HepG2 (cell line): ENCODE results near the gene TANGO2. TPM values are rescaled to one million over a fixed set of nuclear protein-coding genes. Genes with fewer than 3 reads are reported as not detected.

ENCODE experiments used
- ATAC-seq: fragments of 200-7000 bp; cut with Tn5 transposase; 3 replicates; pipeline ENCODE4 v1.9.1; 2020; ENCODE audit warnings: mild to moderate bottlenecking, moderate library complexity
- BruUV-seq: library from RNA; stranded (reverse); fragments of 400-500 nt; replicated peaks from 2 replicates; lab custom pipeline; 2021; lab: Mats Ljungman, UMichigan
- CTCF ChIA-PET: fragments of 300-600 bp; formaldehyde crosslinking; extraction: SDS; loops from one replicate; lab custom pipeline; 2021; ENCODE audit warnings: low total read pairs, inconsistent platforms, low intra/inter-chr PET ratio; lab: Yijun Ruan, JAX
- POLR2A ChIA-PET: fragments of 350-600 bp; sonication (Branson Sonifier 250); formaldehyde crosslinking; loops from one replicate; lab custom pipeline; 2020; ENCODE audit warnings: antibody characterized with exemption, inconsistent platforms; lab: Yijun Ruan, JAX
- DNase-seq: peaks from one replicate; pipeline ENCODE4 v3.0.0-alpha.2; 2015; ENCODE audit warnings: low spot score
- FAIRE-seq: peaks from 3 replicates; lab custom pipeline; 2011; peaks lifted over from hg19 to GRCh38; lab: Jason Lieb, UNC
- H2AFZ ChIP-seq: one replicate; pipeline ENCODE4 v1.6.1; 2011; ENCODE audit warnings: low read length, inconsistent platforms
- H3K27ac ChIP-seq: fragments of 300-600 bp; 3 replicates; pipeline ENCODE4 v1.8.0; 2011; ENCODE audit warnings: mixed run types, mild to moderate bottlenecking, mixed read lengths, low read length, inconsistent platforms; ENCODE audit not compliant: insufficient read depth; ENCODE audit errors: extremely low read length
- H3K27me3 ChIP-seq, 2 experiments: fragments of 200-600 bp in 1 of 2; 2 replicates in 1 of 2; 3 replicates in 1 of 2; pipeline versions ENCODE4 v1.6.0 to v1.8.0; 2011; ENCODE audit warnings: low read length in 2 of 2, mild to moderate bottlenecking in 2 of 2, moderate library complexity in 2 of 2, inconsistent platforms in 1 of 2; ENCODE audit not compliant: insufficient read depth in 2 of 2, control insufficient read depth in 1 of 2
- H3K36me3 ChIP-seq, 2 experiments: fragments of 200-600 bp in 1 of 2; replicated peaks in 1 of 2; 2 replicates in 1 of 2; 3 replicates in 1 of 2; pipeline versions ENCODE4 v1.5.1 to v1.8.0; 2011; ENCODE audit warnings: low read length in 2 of 2, inconsistent platforms in 1 of 2; ENCODE audit not compliant: insufficient read depth in 2 of 2, control insufficient read depth in 1 of 2
- H3K4me1 ChIP-seq: 2 replicates; pipeline ENCODE4 v1.5.1; 2012; ENCODE audit warnings: low read length, inconsistent platforms; ENCODE audit not compliant: insufficient read depth
- H3K4me2 ChIP-seq: 2 replicates; pipeline ENCODE4 v1.6.0; 2011; ENCODE audit warnings: low read depth, low read length, inconsistent platforms
- H3K4me3 ChIP-seq, 3 experiments: fragments of 200-600 bp in 1 of 3; sonication (generic), shearing (Covaris generic) in 1 of 3; replicated peaks in 1 of 3; 2 replicates each; pipeline ENCODE4 v1.5.1; 2011 to 2016; ENCODE audit warnings: low read length in 3 of 3, inconsistent platforms in 2 of 3, low read depth in 2 of 3, mild to moderate bottlenecking in 2 of 3, control low read depth in 1 of 3, mixed read lengths in 1 of 3; ENCODE audit not compliant: insufficient read depth in 1 of 3
- H3K79me2 ChIP-seq: one replicate; pipeline ENCODE4 v1.6.1; 2011; ENCODE audit warnings: low read length, inconsistent platforms; ENCODE audit not compliant: insufficient read depth
- H3K9ac ChIP-seq: 2 replicates; pipeline ENCODE4 v1.6.0; 2011; ENCODE audit warnings: mild to moderate bottlenecking, low read depth, low read length, inconsistent platforms; ENCODE audit not compliant: insufficient read depth
- H3K9me3 ChIP-seq: 2 replicates; pipeline ENCODE4 v1.5.1; 2012; ENCODE audit warnings: mild to moderate bottlenecking, low read length
- H4K20me1 ChIP-seq: 2 replicates; pipeline ENCODE4 v1.6.0; 2011; ENCODE audit warnings: inconsistent platforms, mild to moderate bottlenecking, low read length, moderate library complexity; ENCODE audit not compliant: insufficient read depth
- AGO2 ChIP-seq: fragments of 200-400 bp; formaldehyde crosslinking; optimal IDR thresholded peaks from 2 replicates; pipeline ENCODE3; 2017; ENCODE audit warnings: mild to moderate bottlenecking, low read depth, low read length, moderate library complexity
- WGBS: methylation state at CpG from one replicate; pipeline ENCODE4 v1.1.6; 2017; ENCODE audit warnings: low lambda C conversion rate; 5-methylcytosine and 5-hydroxymethylcytosine counted together
- in situ Hi-C: cut with HindIII; loops from 2 replicates; pipeline ENCODE4 v1.10.0; 2017; ENCODE audit warnings: low pct_unique_long_range_greater_than_20kb; ENCODE audit not compliant: extremely low pct_ligation_motif_present
- intact Hi-C: fragments of 100-400 bp; cut with micrococcal nuclease; formaldehyde crosslinking; loops from one replicate; pipeline ENCODE4 v1.10.0; 2022; ENCODE audit not compliant: unreplicated experiment
- polyA plus RNA-seq, 8 experiments: library from polyadenylated mRNA; depleted of rRNA in 3 of 8; stranded (reverse) in 7 of 8; unstranded in 1 of 8; fragments of >200 nt; fragmentation: Illumina TruSeq in 4 of 8; extraction: Trizol in 4 of 8; gene quantifications; 2 replicates each; pipeline versions ENCODE4 v1.2.1 to v1.2.3, GENCODE V29; 2011 to 2016; ENCODE audit warnings: low read depth in 4 of 8, missing spikeins in 1 of 8, mixed read lengths in 1 of 8; ENCODE audit not compliant: insufficient read depth in 1 of 8
- total RNA-seq, 5 experiments: library from RNA; depleted of rRNA; stranded (reverse); fragments of >200 nt; fragmentation: Illumina TruSeq; extraction: Trizol; gene quantifications; 2 replicates each; pipeline ENCODE4 v1.2.3, GENCODE V29; 2016; ENCODE audit warnings: low read depth in 1 of 5
- TF ChIP-seq, protein P1 (sequence below): sonication (generic); formaldehyde crosslinking; IDR thresholded peaks from 2 replicates; pipeline ENCODE4 v1.5.0; 2020; ENCODE audit warnings: missing genetic modification reagents
- TF ChIP-seq, protein P2 (sequence below): sonication (generic); formaldehyde crosslinking; conservative IDR thresholded peaks from 2 replicates; pipeline ENCODE4 v1.8.1; 2023; ENCODE audit warnings: missing genetic modification reagents
- TF ChIP-seq, protein P3 (sequence below): sonication (generic); formaldehyde crosslinking; IDR thresholded peaks from 2 replicates; pipeline ENCODE4 v1.4.0; 2020; ENCODE audit warnings: missing genetic modification reagents

The TANGO2 gene
- total and polyA plus RNA-seq, 2 of the 13 experiments (the other 11 are each of a cell fraction or from before 2014, with no cell fraction given) = 12.9 to 14.8 TPM

DNA sequence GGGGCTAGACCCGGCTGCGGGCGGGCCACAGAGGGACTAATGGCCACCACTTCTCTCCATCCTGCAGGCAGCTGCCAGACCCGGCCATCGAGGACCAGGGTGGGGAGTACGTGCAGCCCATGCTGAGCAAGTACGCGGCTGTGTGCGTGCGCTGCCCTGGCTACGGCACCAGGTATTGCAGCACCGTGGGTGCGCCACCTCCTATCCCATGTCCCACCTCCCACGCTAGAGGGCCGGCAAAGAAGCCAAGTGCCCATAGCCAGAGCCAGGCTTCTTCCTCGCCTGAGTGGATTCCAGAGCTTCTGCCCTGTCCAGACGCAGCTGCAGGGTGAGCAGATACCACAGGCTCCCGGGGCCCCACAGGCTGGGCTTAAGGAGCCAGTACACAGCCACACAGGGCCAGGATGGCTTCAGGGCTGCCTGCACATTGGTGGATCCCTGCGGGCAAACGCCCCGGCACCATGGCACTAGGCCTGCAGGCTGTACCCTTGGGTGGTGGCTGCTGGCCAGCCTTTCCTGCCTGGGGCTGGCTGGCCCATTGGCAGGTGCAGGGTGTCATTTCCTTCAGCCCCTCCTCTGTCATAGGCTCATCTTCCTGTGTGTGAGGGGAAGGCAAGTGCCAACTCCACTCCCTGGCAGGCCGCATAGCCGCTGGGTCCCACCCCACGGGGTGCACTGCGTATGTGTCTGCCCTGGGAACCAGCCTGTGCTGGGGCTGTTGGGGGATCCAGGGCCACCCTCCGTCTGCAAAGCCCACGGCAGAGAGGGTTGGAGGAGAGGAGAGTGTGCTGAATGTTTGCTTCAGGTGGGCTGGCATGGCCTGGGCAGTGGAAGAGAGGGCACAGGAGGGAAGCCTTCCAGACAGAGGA lies 42.6 kb downstream of the TANGO2 start:
- TF ChIP-seq AGO2 = peak; percentile 32
- TF ChIP-seq, protein P1, sequence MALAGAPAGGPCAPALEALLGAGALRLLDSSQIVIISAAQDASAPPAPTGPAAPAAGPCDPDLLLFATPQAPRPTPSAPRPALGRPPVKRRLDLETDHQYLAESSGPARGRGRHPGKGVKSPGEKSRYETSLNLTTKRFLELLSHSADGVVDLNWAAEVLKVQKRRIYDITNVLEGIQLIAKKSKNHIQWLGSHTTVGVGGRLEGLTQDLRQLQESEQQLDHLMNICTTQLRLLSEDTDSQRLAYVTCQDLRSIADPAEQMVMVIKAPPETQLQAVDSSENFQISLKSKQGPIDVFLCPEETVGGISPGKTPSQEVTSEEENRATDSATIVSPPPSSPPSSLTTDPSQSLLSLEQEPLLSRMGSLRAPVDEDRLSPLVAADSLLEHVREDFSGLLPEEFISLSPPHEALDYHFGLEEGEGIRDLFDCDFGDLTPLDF (CRISPR knock-in tag) = no peak
- TF ChIP-seq, protein P2, sequence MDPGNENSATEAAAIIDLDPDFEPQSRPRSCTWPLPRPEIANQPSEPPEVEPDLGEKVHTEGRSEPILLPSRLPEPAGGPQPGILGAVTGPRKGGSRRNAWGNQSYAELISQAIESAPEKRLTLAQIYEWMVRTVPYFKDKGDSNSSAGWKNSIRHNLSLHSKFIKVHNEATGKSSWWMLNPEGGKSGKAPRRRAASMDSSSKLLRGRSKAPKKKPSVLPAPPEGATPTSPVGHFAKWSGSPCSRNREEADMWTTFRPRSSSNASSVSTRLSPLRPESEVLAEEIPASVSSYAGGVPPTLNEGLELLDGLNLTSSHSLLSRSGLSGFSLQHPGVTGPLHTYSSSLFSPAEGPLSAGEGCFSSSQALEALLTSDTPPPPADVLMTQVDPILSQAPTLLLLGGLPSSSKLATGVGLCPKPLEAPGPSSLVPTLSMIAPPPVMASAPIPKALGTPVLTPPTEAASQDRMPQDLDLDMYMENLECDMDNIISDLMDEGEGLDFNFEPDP (CRISPR knock-in tag) = 0 out of 2 replicates have a peak, but pooled peaks have one; percentile 31
- TF ChIP-seq, protein P3, sequence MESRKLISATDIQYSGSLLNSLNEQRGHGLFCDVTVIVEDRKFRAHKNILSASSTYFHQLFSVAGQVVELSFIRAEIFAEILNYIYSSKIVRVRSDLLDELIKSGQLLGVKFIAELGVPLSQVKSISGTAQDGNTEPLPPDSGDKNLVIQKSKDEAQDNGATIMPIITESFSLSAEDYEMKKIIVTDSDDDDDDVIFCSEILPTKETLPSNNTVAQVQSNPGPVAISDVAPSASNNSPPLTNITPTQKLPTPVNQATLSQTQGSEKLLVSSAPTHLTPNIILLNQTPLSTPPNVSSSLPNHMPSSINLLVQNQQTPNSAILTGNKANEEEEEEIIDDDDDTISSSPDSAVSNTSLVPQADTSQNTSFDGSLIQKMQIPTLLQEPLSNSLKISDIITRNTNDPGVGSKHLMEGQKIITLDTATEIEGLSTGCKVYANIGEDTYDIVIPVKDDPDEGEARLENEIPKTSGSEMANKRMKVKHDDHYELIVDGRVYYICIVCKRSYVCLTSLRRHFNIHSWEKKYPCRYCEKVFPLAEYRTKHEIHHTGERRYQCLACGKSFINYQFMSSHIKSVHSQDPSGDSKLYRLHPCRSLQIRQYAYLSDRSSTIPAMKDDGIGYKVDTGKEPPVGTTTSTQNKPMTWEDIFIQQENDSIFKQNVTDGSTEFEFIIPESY (CRISPR knock-in tag) = 0 out of 2 replicates have a peak, but pooled peaks have one; percentile 11
- CTCF ChIA-PET = no interaction called here
- Histone ChIP-seq H3K4me1 (no peaks in the 10 kb centered on the region), H3K27me3 (no peaks in the 10 kb centered on the region), H2AFZ (no peak overlapping the region), H3K4me2 (no peak overlapping the region), H3K27ac (no peak overlapping the region), H3K4me3 (no peak overlapping the region), H3K9me3 (no peaks in the 10 kb centered on the region), H3K36me3 (peaks cover 0 to 12% of the 10 kb centered on the region in 2 experiments; a peak in 2 of 5 replicates), H4K20me1 (no peaks in the 10 kb centered on the region), H3K9ac (no peak overlapping the region), H3K79me2 (no peaks in the 10 kb centered on the region)
- POLR2A ChIA-PET = no interaction called here
- no peak for FAIRE-seq
- WGBS = 98% methylated on average over 9 of the region's 27 CpGs
- no TSS peak for BruUV-seq
- no peak for DNase-seq
- no peak for ATAC-seq
- in situ Hi-C loops = no loop called here
- intact Hi-C loops = no loop called here
